ENCODE data around the gene PTPN6.

The PTPN6 gene

DNA sequence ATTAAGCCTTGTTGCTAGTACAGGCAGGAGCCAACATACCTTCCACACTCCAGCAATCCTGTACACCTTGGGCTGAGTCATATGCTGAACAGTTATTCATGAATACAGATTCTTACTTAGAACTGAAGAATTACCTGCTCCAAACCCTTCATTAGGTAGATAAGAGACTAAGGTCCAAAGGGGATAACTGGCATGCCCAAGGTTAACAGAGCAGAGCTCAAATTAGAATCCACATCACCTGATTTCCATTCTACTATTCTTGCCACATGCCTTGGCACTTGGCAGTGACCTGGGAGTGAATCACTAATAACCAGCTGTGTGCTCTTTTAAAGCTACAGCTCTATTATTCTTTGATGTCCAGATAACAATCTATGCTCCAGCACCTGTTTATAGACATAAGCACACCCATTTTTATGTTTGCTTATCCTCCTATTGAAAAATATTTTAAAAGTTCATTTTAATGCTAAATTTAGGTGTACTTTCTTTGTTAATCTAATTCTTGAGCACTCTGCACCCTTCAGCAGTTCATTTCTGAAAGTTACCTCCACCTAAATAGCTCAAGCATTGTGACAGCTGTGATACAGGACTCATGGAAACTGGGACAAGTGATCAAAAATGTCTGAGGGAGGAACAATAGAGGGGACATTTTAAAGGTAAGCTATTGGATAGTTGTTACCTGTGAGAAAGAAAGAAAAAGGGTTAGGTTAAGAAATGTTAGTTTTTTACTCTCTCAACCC lies 47.7 kb downstream of the PTPN6 start:
- TF ChIP-seq, protein P1, sequence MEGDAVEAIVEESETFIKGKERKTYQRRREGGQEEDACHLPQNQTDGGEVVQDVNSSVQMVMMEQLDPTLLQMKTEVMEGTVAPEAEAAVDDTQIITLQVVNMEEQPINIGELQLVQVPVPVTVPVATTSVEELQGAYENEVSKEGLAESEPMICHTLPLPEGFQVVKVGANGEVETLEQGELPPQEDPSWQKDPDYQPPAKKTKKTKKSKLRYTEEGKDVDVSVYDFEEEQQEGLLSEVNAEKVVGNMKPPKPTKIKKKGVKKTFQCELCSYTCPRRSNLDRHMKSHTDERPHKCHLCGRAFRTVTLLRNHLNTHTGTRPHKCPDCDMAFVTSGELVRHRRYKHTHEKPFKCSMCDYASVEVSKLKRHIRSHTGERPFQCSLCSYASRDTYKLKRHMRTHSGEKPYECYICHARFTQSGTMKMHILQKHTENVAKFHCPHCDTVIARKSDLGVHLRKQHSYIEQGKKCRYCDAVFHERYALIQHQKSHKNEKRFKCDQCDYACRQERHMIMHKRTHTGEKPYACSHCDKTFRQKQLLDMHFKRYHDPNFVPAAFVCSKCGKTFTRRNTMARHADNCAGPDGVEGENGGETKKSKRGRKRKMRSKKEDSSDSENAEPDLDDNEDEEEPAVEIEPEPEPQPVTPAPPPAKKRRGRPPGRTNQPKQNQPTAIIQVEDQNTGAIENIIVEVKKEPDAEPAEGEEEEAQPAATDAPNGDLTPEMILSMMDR (IDR thresholded peaks at IDR 0.05; ENCODE audit: borderline replicate concordance, insufficient read depth, low read depth, low read length), result no peak
- H3K4me3 ChIP-seq (ENCODE audit: low read depth, low read length), result no peak overlapping the region

DNA sequence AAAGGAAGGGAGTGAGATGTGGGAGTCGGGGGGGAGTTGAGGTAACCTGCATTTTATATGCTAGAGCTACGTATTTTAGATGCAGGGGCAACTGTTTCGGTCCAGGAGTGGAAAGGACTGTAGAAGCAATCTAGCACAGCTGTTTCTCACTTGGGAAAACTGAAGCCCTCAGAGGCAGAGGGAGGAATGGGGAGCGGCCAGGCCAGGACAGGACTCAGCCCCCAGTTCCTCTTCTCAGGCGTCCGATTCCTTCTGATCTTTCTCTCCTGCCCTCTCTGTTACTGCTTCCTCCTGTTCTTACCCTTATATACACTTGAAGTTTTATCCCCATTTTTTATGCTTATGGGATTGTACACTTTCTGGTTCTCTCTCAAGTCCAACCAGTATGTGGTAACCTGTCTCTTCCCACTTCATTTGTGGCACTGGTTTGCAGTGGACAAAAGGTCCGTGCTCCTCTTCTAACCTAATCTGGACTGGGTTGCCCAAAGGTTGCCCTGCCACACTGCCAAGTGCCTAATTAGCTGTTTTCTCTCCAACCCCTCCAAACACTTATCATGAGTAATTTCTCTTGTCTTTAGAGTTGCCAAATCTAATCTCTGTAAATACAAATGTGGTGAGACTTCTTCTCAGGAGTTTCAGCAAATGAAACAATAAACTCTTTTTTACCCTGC lies 50.9 kb downstream of the PTPN6 start:
- TF ChIP-seq, protein P1 (IDR thresholded peaks at IDR 0.05; ENCODE audit: borderline replicate concordance, insufficient read depth, low read depth, low read length), result no peak
- H3K4me3 ChIP-seq (ENCODE audit: low read depth, low read length), result no peak overlapping the region

DNA sequence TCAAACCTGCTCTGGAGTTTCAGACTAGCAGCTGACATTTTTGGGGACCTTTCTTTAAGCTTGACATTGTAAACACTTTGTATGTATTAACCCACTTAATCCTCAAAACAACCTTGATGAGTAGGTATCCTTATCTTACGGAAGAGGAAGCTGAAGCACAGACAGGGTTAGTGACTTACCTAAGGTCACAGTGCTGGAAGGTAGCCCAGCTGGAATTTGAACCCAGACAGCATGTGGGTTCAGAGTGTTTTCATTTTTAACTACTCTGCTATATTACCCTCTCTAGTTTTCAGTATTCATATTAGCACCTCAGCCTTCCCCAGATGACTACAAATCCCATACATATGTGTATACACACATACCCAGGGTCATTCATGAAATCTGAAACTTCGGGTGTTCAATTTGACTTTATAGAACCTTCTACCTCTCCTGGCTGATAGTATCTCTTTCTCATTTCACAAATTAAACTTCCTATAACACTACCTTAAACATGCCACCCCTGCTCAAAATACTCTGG lies 53.2 kb downstream of the PTPN6 start:
- TF ChIP-seq, protein P1 (IDR thresholded peaks at IDR 0.05; ENCODE audit: borderline replicate concordance, insufficient read depth, low read depth, low read length), result no peak

DNA sequence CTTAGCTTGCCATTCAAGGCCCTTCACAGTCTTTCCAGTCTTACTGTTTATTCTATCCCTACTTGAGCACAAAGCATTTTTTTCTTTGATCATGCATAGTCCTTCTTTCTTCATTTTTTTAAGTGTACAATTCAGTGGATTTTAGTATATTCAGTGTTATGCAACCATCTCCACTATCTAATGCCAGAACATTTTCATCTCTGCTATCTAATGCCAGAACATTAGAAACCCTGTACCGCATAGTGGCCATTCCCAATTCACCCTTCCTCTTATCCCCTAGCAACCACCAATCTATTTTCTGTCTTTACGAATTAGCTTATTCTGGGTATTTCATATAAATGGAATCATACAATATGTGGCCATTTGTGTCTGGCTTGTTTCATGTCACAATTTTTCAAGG lies 53.7 kb downstream of the PTPN6 start:
- no peak overlapping the region for H3K4me3 ChIP-seq (ENCODE audit: low read depth, low read length)

More for the DNA sequence above, 53.2 kb downstream of the PTPN6 start:
- H3K4me3 ChIP-seq (ENCODE audit: low read depth, low read length), result no peak overlapping the region

DNA sequence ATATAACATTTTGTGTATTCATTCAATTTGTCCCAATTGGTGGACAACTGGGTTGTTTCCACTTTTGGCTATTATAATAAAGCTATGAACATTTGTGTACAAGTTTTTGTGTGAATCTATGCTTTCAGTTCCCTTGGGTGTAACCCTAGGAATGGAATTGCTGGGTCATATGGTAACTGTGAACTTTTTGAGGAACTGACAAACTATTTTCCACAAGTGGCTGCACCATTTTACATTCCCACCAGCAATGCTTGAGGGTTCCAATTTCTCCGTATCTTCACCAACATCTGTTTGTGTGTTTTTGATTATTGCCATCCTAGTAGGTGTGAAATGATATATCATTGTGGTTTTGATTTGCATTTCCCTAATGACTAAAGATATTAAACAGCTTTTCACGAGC lies 54.2 kb downstream of the PTPN6 start:
- TF ChIP-seq, protein P1 (IDR thresholded peaks at IDR 0.05; ENCODE audit: borderline replicate concordance, insufficient read depth, low read depth, low read length), result no peak
- no peak overlapping the region for H3K4me3 ChIP-seq (ENCODE audit: low read depth, low read length)

More for the DNA sequence above, 53.7 kb downstream of the PTPN6 start:
- TF ChIP-seq, protein P1 (IDR thresholded peaks at IDR 0.05; ENCODE audit: borderline replicate concordance, insufficient read depth, low read depth, low read length), result no peak

DNA sequence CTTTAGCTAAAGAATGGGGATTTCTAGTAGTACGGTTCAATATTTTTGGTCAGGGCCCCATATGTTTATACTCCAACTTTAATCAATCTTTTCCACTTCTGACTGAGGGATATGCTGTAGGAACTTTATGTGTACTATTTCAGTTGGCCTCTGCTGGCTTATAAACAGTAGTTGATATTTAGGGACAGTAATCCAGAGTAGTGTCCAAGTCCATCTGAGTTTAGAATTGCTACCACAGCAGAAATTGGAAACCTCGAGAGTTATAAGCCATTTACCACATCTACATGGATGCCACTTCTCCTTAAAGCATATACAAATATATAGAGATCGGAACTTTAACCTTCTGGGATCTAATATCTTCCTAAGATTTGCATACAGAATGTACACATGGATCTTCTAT lies 55.5 kb downstream of the PTPN6 start:
- TF ChIP-seq, protein P1 (IDR thresholded peaks at IDR 0.05; ENCODE audit: borderline replicate concordance, insufficient read depth, low read depth, low read length), result no peak
- H3K4me3 ChIP-seq (ENCODE audit: low read depth, low read length), result no peak overlapping the region
